IMR-90 (cell line): ENCODE results near the gene NARF. TPM values are rescaled to one million over a fixed set of nuclear protein-coding genes. Genes with fewer than 3 reads are reported as not detected.

Source experiments
- ATAC-seq: fragments of 200-7000 bp; cut with Tn5 transposase; 2 replicates; pipeline ENCODE4 v1.9.1; 2020; ENCODE audit warnings: low read depth, mild to moderate bottlenecking, moderate library complexity
- BruUV-seq: library from RNA; stranded (reverse); fragments of 400-500 nt; replicated peaks from 2 replicates; lab custom pipeline; 2021; lab: Mats Ljungman, UMichigan
- CTCF ChIA-PET: fragments of 300-600 bp; formaldehyde crosslinking; extraction: SDS; loops from one replicate; lab custom pipeline; 2021; ENCODE audit warnings: antibody characterized with exemption; lab: Yijun Ruan, JAX
- POLR2A ChIA-PET: fragments of 300-600 bp; sonication (Branson Sonifier 250); formaldehyde crosslinking; loops from one replicate; lab custom pipeline; 2022; ENCODE audit warnings: antibody characterized with exemption; ENCODE audit not compliant: unreplicated experiment; lab: Charles Lee
- DNase-seq: peaks from one replicate; pipeline ENCODE4 v3.0.0; 2013
- H2AFZ ChIP-seq: replicated peaks from 2 replicates; pipeline ENCODE3; 2013; ENCODE audit warnings: low read length, mild to moderate bottlenecking; ENCODE audit not compliant: poor library complexity
- H2AK5ac ChIP-seq: 2 replicates; pipeline ENCODE4 v1.6.1; 2013; ENCODE audit warnings: low read depth, low read length, inconsistent platforms
- H2AK9ac ChIP-seq: replicated peaks from 2 replicates; pipeline ENCODE3; 2013; ENCODE audit warnings: mild to moderate bottlenecking, low read depth, low read length, moderate library complexity; ENCODE audit not compliant: poor library complexity
- H2BK120ac ChIP-seq: 2 replicates; pipeline ENCODE4 v1.6.1; 2013; ENCODE audit warnings: low read depth, low read length, inconsistent platforms
- H2BK15ac ChIP-seq: 3 replicates; pipeline ENCODE4 v1.6.1; 2013; ENCODE audit warnings: low read depth, low read length, inconsistent platforms
- H2BK20ac ChIP-seq: 2 replicates; pipeline ENCODE4 v1.6.1; 2013; ENCODE audit warnings: low read depth, mild to moderate bottlenecking, inconsistent platforms, low read length, moderate library complexity
- H2BK5ac ChIP-seq: 2 replicates; pipeline ENCODE4 v1.6.1; 2013; ENCODE audit warnings: mild to moderate bottlenecking, low read depth, low read length, inconsistent platforms; ENCODE audit not compliant: poor library complexity, severe bottlenecking
- H3K14ac ChIP-seq: replicated peaks from 2 replicates; pipeline ENCODE4 v1.6.1; 2013; ENCODE audit warnings: low read depth, low read length, inconsistent platforms
- H3K18ac ChIP-seq: 2 replicates; pipeline ENCODE4 v1.6.1; 2013; ENCODE audit warnings: low read depth, low read length, control low read depth
- H3K23ac ChIP-seq: 2 replicates; pipeline ENCODE4 v1.6.1; 2013; ENCODE audit warnings: low read depth, low read length, inconsistent platforms
- H3K27ac ChIP-seq: 2 replicates; pipeline ENCODE4 v1.5.1; 2013; ENCODE audit warnings: mild to moderate bottlenecking, control low read depth, low read length; ENCODE audit not compliant: insufficient read depth
- H3K27me3 ChIP-seq: 2 replicates; pipeline ENCODE4 v1.6.1; 2013; ENCODE audit warnings: low read length; ENCODE audit not compliant: control insufficient read depth, insufficient read depth
- H3K36me3 ChIP-seq: 2 replicates; pipeline ENCODE4 v1.6.1; 2013; ENCODE audit warnings: low read length, mixed read lengths; ENCODE audit not compliant: control insufficient read depth, insufficient read depth
- H3K4ac ChIP-seq: 2 replicates; pipeline ENCODE4 v1.6.1; 2013; ENCODE audit warnings: low read depth, low read length, inconsistent platforms
- H3K4me1 ChIP-seq: 2 replicates; pipeline ENCODE4 v1.6.1; 2013; ENCODE audit warnings: low read length, mixed read lengths; ENCODE audit not compliant: control insufficient read depth, insufficient read depth
- H3K4me2 ChIP-seq: 2 replicates; pipeline ENCODE4 v1.6.1; 2013; ENCODE audit warnings: low read depth, mild to moderate bottlenecking, control low read depth, low read length, moderate library complexity
- H3K4me3 ChIP-seq: 2 replicates; pipeline ENCODE4 v1.5.1; 2013; ENCODE audit warnings: low read depth, mild to moderate bottlenecking, control low read depth, low read length, moderate library complexity; ENCODE audit not compliant: insufficient read depth
- H3K56ac ChIP-seq: 2 replicates; pipeline ENCODE4 v1.6.1; 2013; ENCODE audit warnings: low read length, inconsistent platforms; ENCODE audit not compliant: insufficient read depth; ENCODE audit errors: extremely low read depth
- H3K79me1 ChIP-seq, 2 experiments: 2 replicates each; pipeline ENCODE4 v1.6.1; 2013; ENCODE audit warnings: low read length in 2 of 2, inconsistent platforms in 1 of 2, low read depth in 1 of 2
- H3K9ac ChIP-seq: 2 replicates; pipeline ENCODE4 v1.6.1; 2013; ENCODE audit warnings: low read depth, low read length, control low read depth
- H3K9me1 ChIP-seq: 2 replicates; pipeline ENCODE4 v1.6.1; 2013; ENCODE audit warnings: low read length, inconsistent platforms; ENCODE audit not compliant: insufficient read depth
- H3K9me3 ChIP-seq: 2 replicates; pipeline ENCODE4 v1.6.1; 2013; ENCODE audit warnings: low read length; ENCODE audit not compliant: control insufficient read depth, insufficient read depth
- H4K20me1 ChIP-seq: 2 replicates; pipeline ENCODE4 v1.6.1; 2013; ENCODE audit warnings: low read length, inconsistent platforms; ENCODE audit not compliant: insufficient read depth
- H4K5ac ChIP-seq: 2 replicates; pipeline ENCODE4 v1.6.1; 2013; ENCODE audit warnings: mild to moderate bottlenecking, low read depth, low read length, control low read depth
- H4K8ac ChIP-seq, 2 experiments: 2 replicates each; pipeline ENCODE4 v1.6.1; 2013; ENCODE audit warnings: low read depth in 2 of 2, low read length in 2 of 2, control low read depth in 1 of 2, inconsistent platforms in 1 of 2
- H4K91ac ChIP-seq: 2 replicates; pipeline ENCODE4 v1.6.1; 2013; ENCODE audit warnings: low read depth, low read length, inconsistent platforms; ENCODE audit not compliant: insufficient read depth
- BHLHE40 ChIP-seq: fragments of 150-350 bp; IDR thresholded peaks from 2 replicates; pipeline ENCODE4 v1.6.1; 2016; ENCODE audit warnings: mild to moderate bottlenecking, low read depth, low read length
- CEBPB ChIP-seq: IDR thresholded peaks from 2 replicates; pipeline ENCODE4 v1.6.1; 2012; ENCODE audit warnings: low read depth, low read length, improper control_type of control experiment
- CHD1 ChIP-seq: IDR thresholded peaks from 2 replicates; pipeline ENCODE4 v1.6.1; 2012; ENCODE audit warnings: low read depth, low read length, improper control_type of control experiment
- CTCF ChIP-seq: conservative IDR thresholded peaks from 2 replicates; pipeline ENCODE4 v1.5.1; 2012; ENCODE audit warnings: mild to moderate bottlenecking, low read depth, low read length, improper control_type of control experiment
- FOS ChIP-seq: fragments of 150-350 bp; IDR thresholded peaks from 2 replicates; pipeline ENCODE4 v1.6.1; 2016; ENCODE audit warnings: low read depth, low read length
- MAFK ChIP-seq: IDR thresholded peaks from 2 replicates; pipeline ENCODE4 v1.6.1; 2012; ENCODE audit warnings: low read depth, low read length, improper control_type of control experiment
- MAZ ChIP-seq: IDR thresholded peaks from 2 replicates; pipeline ENCODE4 v1.6.1; 2012; ENCODE audit warnings: low read depth, mild to moderate bottlenecking, low read length, improper control_type of control experiment, moderate library complexity, borderline replicate concordance
- MXI1 ChIP-seq: IDR thresholded peaks from 2 replicates; pipeline ENCODE4 v1.6.1; 2012; ENCODE audit warnings: low read depth, mild to moderate bottlenecking, low read length, moderate library complexity, borderline replicate concordance
- NFE2L2 ChIP-seq: fragments of 150-350 bp; IDR thresholded peaks from 2 replicates; pipeline ENCODE4 v1.6.1; 2016; ENCODE audit warnings: low read depth, mild to moderate bottlenecking, low read length
- POLR2A ChIP-seq: IDR thresholded peaks from 2 replicates; pipeline ENCODE4 v1.6.1; 2012; ENCODE audit warnings: mild to moderate bottlenecking, low read depth, low read length
- RAD21 ChIP-seq: IDR thresholded peaks from 2 replicates; pipeline ENCODE4 v1.6.1; 2012; ENCODE audit warnings: low read length, improper control_type of control experiment
- RCOR1 ChIP-seq: IDR thresholded peaks from 2 replicates; pipeline ENCODE4 v1.6.1; 2012; ENCODE audit warnings: mild to moderate bottlenecking, low read length, improper control_type of control experiment; ENCODE audit not compliant: insufficient replicate concordance
- RFX5 ChIP-seq: IDR thresholded peaks from 2 replicates; pipeline ENCODE4 v1.8.0; 2012; ENCODE audit warnings: low read depth, mild to moderate bottlenecking, low read length, moderate library complexity
- SMC3 ChIP-seq: fragments of 150-350 bp; IDR thresholded peaks from 2 replicates; pipeline ENCODE4 v1.6.1; 2016; ENCODE audit warnings: low read depth, mild to moderate bottlenecking, antibody characterized with exemption, low read length, moderate library complexity
- USF2 ChIP-seq: fragments of 150-350 bp; IDR thresholded peaks from 2 replicates; pipeline ENCODE4 v1.6.1; 2017; ENCODE audit warnings: mild to moderate bottlenecking, antibody characterized with exemption, low read length, low read depth
- WGBS, 2 experiments: methylation state at CpG; one replicate each; pipeline versions ENCODE4 v1.1.5 to v1.1.7; 2013; ENCODE audit warnings: missing lambda C conversion rate in 2 of 2; ENCODE audit not compliant: insufficient read length in 1 of 2; ENCODE audit errors: extremely low coverage in 2 of 2; 5-methylcytosine and 5-hydroxymethylcytosine counted together
- dilution Hi-C: fragments of 300-500 bp; cut with HindIII; formaldehyde crosslinking; loops from one replicate; pipeline ENCODE4 v1.14.3; 2018; ENCODE audit warnings: low sequenced_read_pairs; ENCODE audit not compliant: unreplicated experiment
- in situ Hi-C: fragments of 300-500 bp; cut with MboI; formaldehyde crosslinking; loops from 3 replicates; pipeline ENCODE4 v1.14.3; 2019; ENCODE audit warnings: low sequenced_read_pairs, inconsistent platforms, mixed read lengths
- intact Hi-C: fragments of 100-400 bp; cut with micrococcal nuclease; formaldehyde crosslinking; loops from 2 replicates; pipeline ENCODE4 v1.10.0; 2022
- polyA plus RNA-seq, 3 experiments: library from polyadenylated mRNA; depleted of rRNA; stranded (reverse); fragments of >200 nt; gene quantifications; 2 replicates each; pipeline ENCODE4 v1.2.3, GENCODE V29; 2012; ENCODE audit warnings: low replicate concordance in 1 of 3
- total RNA-seq: library from RNA; depleted of rRNA; stranded (reverse); fragments of >200 nt; gene quantifications from 2 replicates; pipeline ENCODE4 v1.2.3, GENCODE V29; 2012
- TF ChIP-seq, protein P1 (sequence below): fragments of 150-350 bp; IDR thresholded peaks from 2 replicates; pipeline ENCODE4 v1.6.1; 2016; ENCODE audit warnings: low read depth, mild to moderate bottlenecking, low read length, moderate library complexity, borderline replicate concordance

Gene NARF
- total and polyA plus RNA-seq, 2 of the 4 experiments (the other 2 are of a cell fraction), result 83.7 to 94.8 TPM

- CTCF ChIA-PET, result interaction anchor here (0.6 kb wide), 1 partner anchor 11 kb away, joined by 3 read pairs; no protein-coding TSS in a partner anchor
- in situ Hi-C loops, result no loop called here
Measured at GRCh38 chr17:82463391-82463790, 4.8 kb downstream of the NARF start.

More at GRCh38 chr17:82463391-82463790, 4.8 kb downstream of the NARF start:
- no peak overlapping the region for H2BK20ac ChIP-seq
- TF ChIP-seq FOS (no peak), NFE2L2 (no peak), CHD1 (no peak), CEBPB (no peak), MAZ (no peak), RFX5 (no peak), RAD21 (no peak), MAFK (no peak), RCOR1 (no peak), SMC3 (no peak), BHLHE40 (no peak), USF2 (no peak), CTCF (no peak), POLR2A (no peak), MXI1 (no peak)
- TF ChIP-seq, protein P1, sequence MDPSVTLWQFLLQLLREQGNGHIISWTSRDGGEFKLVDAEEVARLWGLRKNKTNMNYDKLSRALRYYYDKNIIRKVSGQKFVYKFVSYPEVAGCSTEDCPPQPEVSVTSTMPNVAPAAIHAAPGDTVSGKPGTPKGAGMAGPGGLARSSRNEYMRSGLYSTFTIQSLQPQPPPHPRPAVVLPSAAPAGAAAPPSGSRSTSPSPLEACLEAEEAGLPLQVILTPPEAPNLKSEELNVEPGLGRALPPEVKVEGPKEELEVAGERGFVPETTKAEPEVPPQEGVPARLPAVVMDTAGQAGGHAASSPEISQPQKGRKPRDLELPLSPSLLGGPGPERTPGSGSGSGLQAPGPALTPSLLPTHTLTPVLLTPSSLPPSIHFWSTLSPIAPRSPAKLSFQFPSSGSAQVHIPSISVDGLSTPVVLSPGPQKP, result no peak
- H2BK15ac ChIP-seq, result no peak overlapping the region
- H3K4me2 ChIP-seq, result no peak overlapping the region
- peaks cover 13% of the 10 kb centered on the region for H4K20me1 ChIP-seq
- H3K4ac ChIP-seq, result no peak overlapping the region
- H3K79me1 ChIP-seq, result peaks cover 9 to 42% of the 10 kb centered on the region in 2 experiments
- H3K27ac ChIP-seq, result no peak overlapping the region
- H2AFZ ChIP-seq, result no peak overlapping the region
- no peak overlapping the region for H4K8ac ChIP-seq
- H3K23ac ChIP-seq, result no peak overlapping the region
- no peak overlapping the region for H4K5ac ChIP-seq
- no peaks in the 10 kb centered on the region for H3K27me3 ChIP-seq
- no peak overlapping the region for H3K18ac ChIP-seq
- H3K56ac ChIP-seq, result no peak overlapping the region
- intact Hi-C loops (no loop called here), dilution Hi-C loops (no loop called here)
- DNase-seq (no peak), ATAC-seq (no peak)
- POLR2A ChIA-PET, result no interaction called here
- no peak overlapping the region for H2AK5ac ChIP-seq
- H4K91ac ChIP-seq, result no peak overlapping the region
- H3K9me1 ChIP-seq, result 0 out of 2 replicates have a peak, but pooled peaks cover 3% of the 10 kb centered on the region
- no peak overlapping the region for H2BK120ac ChIP-seq
- 90% methylated on average over 6 of the region's 6 CpGs; no CpG with 5 or more reads in 1 of the 2 experiments for WGBS, 2 experiments
- H3K4me1 ChIP-seq, result no peaks in the 10 kb centered on the region
- no peak overlapping the region for H3K4me3 ChIP-seq
- H3K36me3 ChIP-seq, result peaks cover 52% of the 10 kb centered on the region
- no TSS peak for BruUV-seq
- no peaks in the 10 kb centered on the region for H3K9me3 ChIP-seq
- no peak overlapping the region for H3K14ac ChIP-seq
- H2BK5ac ChIP-seq, result no peak overlapping the region
- H2AK9ac ChIP-seq, result no peak overlapping the region
- no peak overlapping the region for H3K9ac ChIP-seq
